Stimulated activated memory B cell treated with anti-CD40 and anti-IgM and Interleukin-4, amounts not matched to agents 10 μg/mL and 1 μg/mL and 100 μg/mL, for 72 hours (primary cell): ENCODE results near the gene SLC6A9.

Source experiments
- ATAC-seq: fragments of 150-1000 bp; cut with Tn5 transposase; 2 replicates; pipeline ENCODE4 v1.10.0; 2021
- H3K27ac Mint-ChIP-seq: one replicate; pipeline ENCODE4 v1.8.0; 2022; ENCODE audit warnings: mild to moderate bottlenecking, mixed read lengths
- H3K27me3 Mint-ChIP-seq: one replicate; pipeline ENCODE4 v1.8.0; 2022; ENCODE audit warnings: mixed read lengths
- H3K36me3 Mint-ChIP-seq: one replicate; pipeline ENCODE4 v1.8.0; 2022; ENCODE audit warnings: mixed read lengths
- H3K4me1 Mint-ChIP-seq: one replicate; pipeline ENCODE4 v1.8.0; 2022; ENCODE audit warnings: mixed read lengths
- H3K4me3 Mint-ChIP-seq: one replicate; pipeline ENCODE4 v1.8.0; 2022; ENCODE audit warnings: mild to moderate bottlenecking, moderate library complexity, mixed read lengths
- H3K9me3 Mint-ChIP-seq: one replicate; pipeline ENCODE4 v1.8.0; 2022; ENCODE audit warnings: mixed read lengths

The SLC6A9 gene

DNA sequence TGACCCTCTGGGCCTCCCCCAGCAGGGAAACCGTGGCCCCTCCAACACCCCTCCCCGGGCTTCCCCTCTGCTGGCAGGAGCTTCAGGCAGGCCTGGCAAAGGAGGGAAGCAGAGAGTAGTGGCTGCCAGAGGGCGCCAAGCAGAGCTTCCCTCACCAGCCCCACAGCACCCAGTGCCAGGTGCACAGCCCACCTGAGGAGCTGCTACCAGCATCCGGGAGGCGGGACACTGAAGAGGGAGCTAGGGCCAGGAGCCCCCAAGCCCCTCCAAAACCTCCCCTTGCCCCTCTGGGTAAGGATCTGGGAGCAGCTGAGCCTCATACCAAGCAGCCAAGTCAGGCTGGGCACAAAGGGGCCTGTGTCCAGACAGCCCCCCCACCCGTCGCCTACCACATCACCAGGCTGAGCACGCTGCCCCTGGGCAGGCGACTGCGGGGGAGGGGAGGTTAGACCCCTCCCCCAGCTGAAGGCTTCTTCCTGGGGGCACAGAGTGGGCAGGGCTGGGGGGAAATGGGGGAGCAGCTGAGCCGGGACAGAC lies 20.3 kb downstream of the SLC6A9 start:
- Mint-ChIP-seq H3K27me3 (peaks cover 16% of the 10 kb centered on the region), H3K27ac (no peak overlapping the region), H3K4me3 (no peak overlapping the region), H3K9me3 (no peaks in the 10 kb centered on the region), H3K4me1 (no peaks in the 10 kb centered on the region), H3K36me3 (no peaks in the 10 kb centered on the region)
- no peak for ATAC-seq

DNA sequence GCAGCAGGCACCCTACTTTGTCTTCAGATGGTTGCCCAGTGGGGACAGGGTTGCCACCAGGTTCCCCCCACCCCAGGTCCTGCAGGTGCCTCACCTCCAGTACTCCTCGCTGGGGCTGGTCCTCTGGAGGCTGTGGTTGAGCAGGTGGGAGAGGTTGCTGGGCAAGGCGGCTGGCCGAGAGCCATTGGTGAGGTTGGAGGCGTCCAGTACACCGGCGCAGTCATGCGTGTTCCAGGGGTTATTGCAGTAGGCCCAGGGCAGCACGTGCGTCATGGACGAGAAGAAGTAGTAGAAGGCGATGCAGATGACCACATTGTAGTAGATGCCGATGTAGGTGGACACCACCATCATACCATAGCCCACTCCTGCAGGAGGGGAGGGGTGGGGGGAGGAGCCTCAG lies 23.0 kb downstream of the SLC6A9 start:
- Mint-ChIP-seq H3K4me3 (no peak overlapping the region), H3K36me3 (no peaks in the 10 kb centered on the region), H3K4me1 (no peaks in the 10 kb centered on the region), H3K27ac (no peak overlapping the region), H3K27me3 (no peaks in the 10 kb centered on the region), H3K9me3 (no peaks in the 10 kb centered on the region)
- ATAC-seq: no peak

DNA sequence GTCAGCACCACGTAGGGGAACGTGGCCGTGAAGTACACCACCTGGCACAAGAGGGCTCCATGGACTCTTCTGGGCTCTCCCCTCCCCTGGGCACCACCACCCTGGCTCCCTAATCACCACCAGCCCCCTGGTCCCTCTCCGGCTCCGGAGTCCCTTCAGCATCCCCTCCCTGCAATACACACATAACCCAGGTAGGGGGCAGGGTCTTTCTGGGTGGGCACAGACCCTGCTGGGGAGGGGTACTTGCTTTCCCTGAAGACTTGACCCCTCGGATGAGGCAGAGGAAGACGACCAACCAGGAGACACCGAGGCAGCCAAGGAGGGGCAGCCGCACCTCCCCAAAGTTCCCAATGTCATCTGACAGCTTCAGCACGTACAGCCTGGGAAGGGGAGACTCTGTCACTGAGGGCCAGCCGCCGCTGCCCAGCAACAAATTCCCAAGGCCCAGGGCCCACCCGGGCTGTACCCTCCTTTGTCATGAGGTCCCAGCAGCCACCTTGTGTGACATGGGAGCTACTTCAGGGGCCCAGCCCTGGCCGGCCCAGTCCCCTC lies 28.6 kb downstream of the SLC6A9 start:
- ATAC-seq: no peak
- no peaks in the 10 kb centered on the region for H3K4me1 Mint-ChIP-seq
- H3K27ac Mint-ChIP-seq: no peak overlapping the region
- no peaks in the 10 kb centered on the region for H3K9me3 Mint-ChIP-seq
- H3K27me3 Mint-ChIP-seq: peaks cover 12% of the 10 kb centered on the region
- H3K36me3 Mint-ChIP-seq: no peaks in the 10 kb centered on the region
- H3K4me3 Mint-ChIP-seq: no peak overlapping the region

DNA sequence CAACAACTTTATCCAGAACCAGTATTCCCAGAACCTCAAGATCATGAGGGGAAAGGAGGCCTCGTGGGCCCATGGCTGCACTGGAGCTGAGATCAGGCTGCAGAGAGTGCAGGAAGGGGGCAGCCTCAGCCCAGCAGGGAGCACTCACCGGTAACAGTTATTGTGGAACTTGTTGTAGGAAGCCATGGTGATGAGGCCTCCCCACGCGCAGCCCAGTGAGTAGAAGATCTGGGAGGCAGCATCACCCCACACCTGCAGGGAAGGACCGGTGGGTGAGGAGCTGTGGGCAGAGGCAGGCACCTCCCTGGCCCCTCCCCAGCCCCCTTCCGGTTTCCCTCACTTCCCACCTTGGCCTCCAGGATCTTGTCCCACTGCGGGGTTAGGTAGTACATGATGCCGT lies 29.1 kb downstream of the SLC6A9 start:
- Mint-ChIP-seq H3K27ac (peak overlapping the region; percentile 28), H3K9me3 (no peaks in the 10 kb centered on the region), H3K36me3 (no peaks in the 10 kb centered on the region), H3K27me3 (peaks cover 12% of the 10 kb centered on the region), H3K4me1 (no peaks in the 10 kb centered on the region), H3K4me3 (no peak overlapping the region)
- ATAC-seq: no peak

DNA sequence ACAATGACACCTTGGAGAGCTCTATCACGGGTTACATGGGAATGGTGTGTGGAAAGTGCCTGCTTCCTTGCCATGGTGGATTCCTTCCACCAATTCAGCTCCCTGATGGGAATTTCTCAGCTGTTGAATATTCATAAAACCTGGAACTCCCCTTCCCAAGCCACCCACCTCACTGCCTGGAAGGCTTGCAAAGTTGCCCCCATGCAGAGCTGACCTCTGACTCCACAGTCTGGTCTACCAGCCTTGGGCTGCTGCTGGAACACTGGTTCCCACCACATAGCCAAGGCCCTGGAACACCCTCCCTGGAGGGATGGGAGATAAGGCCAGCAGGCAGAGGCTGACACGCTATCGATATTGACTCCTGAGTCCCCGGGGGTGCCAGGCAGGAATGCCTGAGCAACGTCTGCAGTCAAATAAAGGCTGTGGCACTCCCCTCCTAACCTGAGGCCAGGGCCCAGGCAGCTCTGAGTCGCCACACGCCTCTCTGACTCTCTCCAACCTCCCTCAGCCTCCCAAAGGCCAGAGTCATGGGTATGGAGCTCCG lies 31.1 kb downstream of the SLC6A9 start:
- H3K27me3 Mint-ChIP-seq: peaks cover 12% of the 10 kb centered on the region
- no peak overlapping the region for H3K27ac Mint-ChIP-seq
- no peak overlapping the region for H3K4me3 Mint-ChIP-seq
- no peaks in the 10 kb centered on the region for H3K4me1 Mint-ChIP-seq
- no peak for ATAC-seq
- no peaks in the 10 kb centered on the region for H3K36me3 Mint-ChIP-seq
- no peaks in the 10 kb centered on the region for H3K9me3 Mint-ChIP-seq

- no peak overlapping the region for H3K4me3 Mint-ChIP-seq
- peaks cover 12% of the 10 kb centered on the region for H3K27me3 Mint-ChIP-seq
- no peak overlapping the region for H3K27ac Mint-ChIP-seq
- H3K9me3 Mint-ChIP-seq: no peaks in the 10 kb centered on the region
- H3K36me3 Mint-ChIP-seq: no peaks in the 10 kb centered on the region
- no peak for ATAC-seq
- peaks cover 6% of the 10 kb centered on the region for H3K4me1 Mint-ChIP-seq
Measured at GRCh38 chr1:43999455-43999854, 31.8 kb downstream of the SLC6A9 start.

- ATAC-seq: no peak
- Mint-ChIP-seq H3K4me1 (peaks cover 19% of the 10 kb centered on the region), H3K9me3 (no peaks in the 10 kb centered on the region), H3K27ac (no peak overlapping the region), H3K36me3 (no peaks in the 10 kb centered on the region), H3K27me3 (peaks cover 12% of the 10 kb centered on the region), H3K4me3 (no peak overlapping the region)
Measured at GRCh38 chr1:43998000-43998378, 33.3 kb downstream of the SLC6A9 start.

GRCh38 chr1:43997295-43997999 lies 33.8 kb downstream of the SLC6A9 start:
- Mint-ChIP-seq H3K9me3 (no peaks in the 10 kb centered on the region), H3K4me3 (no peak overlapping the region), H3K36me3 (no peaks in the 10 kb centered on the region), H3K4me1 (peaks cover 24% of the 10 kb centered on the region), H3K27ac (no peak overlapping the region), H3K27me3 (peaks cover 12% of the 10 kb centered on the region)
- no peak for ATAC-seq

DNA sequence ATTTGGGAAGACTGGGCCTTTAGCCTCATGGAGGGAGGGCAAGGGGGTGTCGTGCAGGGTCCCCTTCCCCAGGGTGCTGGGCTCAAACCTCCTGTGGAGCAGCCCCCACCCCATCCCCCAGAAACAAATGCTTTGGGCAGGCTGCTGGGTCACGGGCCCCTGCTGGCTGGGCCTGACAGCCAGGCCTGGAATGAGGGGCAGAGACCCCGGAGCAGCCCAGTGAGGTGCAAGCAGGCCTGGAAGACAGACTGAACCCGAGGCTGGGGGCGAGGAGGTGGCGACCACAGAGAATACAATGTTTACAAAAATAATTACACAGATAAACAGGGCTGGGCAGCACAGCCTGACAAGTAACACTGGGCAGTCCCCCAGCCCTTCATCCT lies 34.5 kb downstream of the SLC6A9 start:
- no peak for ATAC-seq
- peaks cover 31% of the 10 kb centered on the region for H3K4me1 Mint-ChIP-seq
- peaks cover 12% of the 10 kb centered on the region for H3K27me3 Mint-ChIP-seq
- H3K9me3 Mint-ChIP-seq: no peaks in the 10 kb centered on the region
- no peak overlapping the region for H3K4me3 Mint-ChIP-seq
- H3K27ac Mint-ChIP-seq: no peak overlapping the region
- no peaks in the 10 kb centered on the region for H3K36me3 Mint-ChIP-seq

DNA sequence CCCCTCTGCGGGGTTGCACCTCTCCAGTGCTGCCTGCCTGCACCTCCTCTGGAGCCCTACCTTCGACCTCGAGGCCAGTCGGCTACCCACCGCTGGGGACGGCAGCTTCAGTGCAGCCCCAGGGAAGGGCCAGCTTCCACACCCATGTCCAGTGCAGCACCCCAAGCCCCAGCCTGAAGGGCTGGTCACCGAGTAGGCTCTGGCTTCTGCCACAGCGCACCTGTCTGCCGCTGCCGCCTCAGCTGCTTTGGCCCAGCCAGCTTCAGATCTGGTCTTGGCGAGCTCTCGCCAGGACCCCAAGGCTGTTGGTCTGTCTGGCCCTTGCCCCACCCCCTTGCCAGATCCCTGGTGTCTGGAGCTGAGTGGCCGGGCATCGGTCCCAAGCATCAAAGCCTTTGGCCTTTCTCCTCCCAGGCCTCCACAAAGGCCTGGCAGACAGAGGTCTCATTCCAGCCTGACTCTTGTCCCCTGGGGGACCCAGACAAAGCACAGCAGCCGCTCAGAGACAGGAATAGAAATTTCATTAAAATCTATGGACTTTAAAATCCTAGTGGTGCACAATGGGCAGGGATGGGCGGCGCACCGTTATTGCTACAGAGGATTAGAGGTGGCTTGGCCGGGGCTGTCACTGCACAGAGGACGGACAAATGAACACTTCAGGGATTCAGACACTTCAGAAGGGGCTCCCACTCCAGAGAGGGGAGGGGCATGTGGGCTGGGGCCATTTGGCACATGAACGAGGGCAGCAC lies 35.1 kb downstream of the SLC6A9 start:
- no peak overlapping the region for H3K4me3 Mint-ChIP-seq
- H3K4me1 Mint-ChIP-seq: peaks cover 37% of the 10 kb centered on the region
- peaks cover 6% of the 10 kb centered on the region for H3K27me3 Mint-ChIP-seq
- H3K27ac Mint-ChIP-seq: no peak overlapping the region
- H3K9me3 Mint-ChIP-seq: no peaks in the 10 kb centered on the region
- no peak for ATAC-seq
- no peaks in the 10 kb centered on the region for H3K36me3 Mint-ChIP-seq

DNA sequence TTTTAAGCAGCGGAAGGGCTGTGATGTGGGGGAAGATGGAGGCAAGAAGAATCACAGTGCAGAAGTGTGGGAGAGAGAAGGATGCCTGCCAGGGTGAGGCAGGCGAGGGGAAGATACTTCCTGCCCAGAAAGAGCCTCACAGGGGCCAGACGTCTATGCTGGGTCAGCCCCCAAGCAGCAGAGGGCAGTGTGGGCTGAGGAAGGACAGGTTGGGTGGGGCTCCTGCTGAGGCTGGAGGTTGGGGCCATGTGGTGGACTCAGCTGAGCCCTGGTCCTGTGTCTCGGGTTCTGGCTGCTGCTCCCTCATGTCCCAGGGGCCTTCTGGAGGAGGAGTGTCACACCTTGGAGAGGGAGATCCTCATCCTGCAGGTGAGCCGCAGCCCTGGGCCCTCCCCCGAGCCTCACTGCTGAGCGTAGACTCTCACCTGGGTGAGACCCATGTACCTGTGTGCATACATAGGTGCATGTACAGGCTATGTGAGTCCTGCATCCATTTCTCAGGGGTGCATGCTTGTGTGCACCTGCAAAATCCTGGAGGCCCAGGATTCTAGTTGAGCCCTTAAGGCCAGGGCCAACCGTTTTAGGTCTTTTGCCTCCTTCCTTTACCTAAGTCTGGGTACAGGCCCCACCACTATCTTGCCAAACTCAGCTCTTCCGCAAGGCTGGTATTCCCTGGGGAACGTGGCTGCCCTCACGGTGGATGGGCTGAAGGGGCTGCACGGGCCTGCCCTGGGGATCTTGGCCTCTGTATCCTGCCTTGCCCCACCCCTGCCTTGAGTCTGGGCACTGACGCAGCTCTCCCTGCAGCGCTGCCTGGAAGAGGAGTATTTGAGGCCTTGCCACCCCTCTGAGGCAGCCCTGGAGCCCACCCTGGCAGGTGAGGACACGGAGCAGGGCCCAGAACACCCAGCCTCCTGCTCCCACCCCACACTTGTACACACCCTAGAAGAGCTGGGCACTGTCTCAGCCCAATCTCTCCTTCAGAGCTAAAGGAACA lies 36.2 kb downstream of the SLC6A9 start:
- no peaks in the 10 kb centered on the region for H3K27me3 Mint-ChIP-seq
- H3K4me1 Mint-ChIP-seq: peaks cover 41% of the 10 kb centered on the region
- ATAC-seq: no peak
- H3K36me3 Mint-ChIP-seq: no peaks in the 10 kb centered on the region
- no peak overlapping the region for H3K27ac Mint-ChIP-seq
- H3K4me3 Mint-ChIP-seq: no peak overlapping the region
- H3K9me3 Mint-ChIP-seq: no peaks in the 10 kb centered on the region

DNA sequence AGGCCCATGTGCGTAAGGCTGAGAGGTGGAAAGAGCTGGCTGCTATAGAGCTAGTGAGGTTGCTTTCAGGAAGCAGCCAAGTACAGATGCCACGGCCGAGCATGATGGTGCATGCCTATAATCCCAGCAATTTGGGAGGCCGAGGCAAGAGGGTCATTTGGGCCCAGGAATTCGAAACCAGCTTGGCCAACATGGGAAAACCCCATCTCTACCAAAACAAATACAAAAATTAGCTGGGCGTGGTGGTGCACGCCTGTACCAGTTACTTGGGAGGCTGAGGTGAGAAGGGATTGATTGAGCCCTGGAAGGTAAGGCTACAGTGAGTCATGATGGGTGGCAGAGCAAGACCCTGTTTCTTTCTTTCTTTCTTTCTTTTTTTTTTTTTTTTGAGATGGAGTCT lies 37.2 kb downstream of the SLC6A9 start:
- no peak overlapping the region for H3K4me3 Mint-ChIP-seq

GRCh38 chr1:43993206-43993914 lies 37.9 kb downstream of the SLC6A9 start:
- Mint-ChIP-seq H3K27ac (peak overlapping the region; percentile 73), H3K27me3 (no peaks in the 10 kb centered on the region), H3K9me3 (no peaks in the 10 kb centered on the region), H3K4me3 (no peak overlapping the region), H3K36me3 (no peaks in the 10 kb centered on the region), H3K4me1 (peaks cover 41% of the 10 kb centered on the region)
- ATAC-seq: no peak

More for the DNA sequence above, 37.2 kb downstream of the SLC6A9 start:
- peaks cover 41% of the 10 kb centered on the region for H3K4me1 Mint-ChIP-seq
- H3K27ac Mint-ChIP-seq: peak overlapping the region; percentile 8
- ATAC-seq: no peak
- no peaks in the 10 kb centered on the region for H3K9me3 Mint-ChIP-seq
- no peaks in the 10 kb centered on the region for H3K27me3 Mint-ChIP-seq
- no peaks in the 10 kb centered on the region for H3K36me3 Mint-ChIP-seq
